A549 (cell line): ENCODE measurements around the gene ORM2. TPM values are rescaled to one million over a fixed set of nuclear protein-coding genes. Genes with fewer than 3 reads are reported as not detected.

Experiments used
- ATAC-seq, 2 experiments: fragments of 200-7000 bp in 1 of 2; fragments of >200 bp in 1 of 2; cut with Nextera tagmentation in 1 of 2; cut with Tn5 transposase in 1 of 2; 3 replicates each; pipeline versions ENCODE4 v1.8.0 to v1.9.1; 2018 to 2020; ENCODE audit warnings: mild to moderate bottlenecking in 1 of 2, moderate library complexity in 1 of 2
- CTCF ChIA-PET: fragments of 300-600 bp; sonication (Branson Sonifier 250); formaldehyde crosslinking; extraction: SDS; loops from one replicate; lab custom pipeline; 2021; ENCODE audit warnings: antibody characterized with exemption, inconsistent platforms; lab: Yijun Ruan, JAX
- POLR2A ChIA-PET: fragments of 350-600 bp; formaldehyde crosslinking; extraction: SDS; loops from one replicate; lab custom pipeline; 2021; ENCODE audit warnings: antibody characterized with exemption, inconsistent platforms; lab: Yijun Ruan, JAX
- DNase-seq, 2 experiments: peaks; one replicate each; pipeline versions ENCODE4 v3.0.0 to v3.0.0-alpha.2; 2011 to 2016; ENCODE audit warnings: low read depth in 1 of 2, low spot score in 1 of 2
- FAIRE-seq: peaks from 2 replicates; lab custom pipeline; 2011; peaks lifted over from hg19 to GRCh38; lab: Jason Lieb, UNC
- H3K27ac ChIP-seq, 2 experiments: fragments of >200 bp; sonication (Bioruptor Twin); formaldehyde crosslinking; 3 replicates each; pipeline ENCODE4 v1.5.1; 2016 to 2017
- H3K4me1 ChIP-seq: fragments of >200 bp; sonication (Bioruptor Twin); formaldehyde crosslinking; 3 replicates; pipeline ENCODE4 v1.6.1; 2016
- H3K4me2 ChIP-seq: fragments of >200 bp; sonication (Bioruptor Twin); formaldehyde crosslinking; 3 replicates; pipeline ENCODE4 v1.6.1; 2016
- H3K4me3 ChIP-seq: fragments of >200 bp; sonication (Bioruptor Twin); formaldehyde crosslinking; 3 replicates; pipeline ENCODE4 v1.5.1; 2016
- H3K9me3 ChIP-seq: fragments of >200 bp; sonication (Bioruptor Twin); formaldehyde crosslinking; 3 replicates; pipeline ENCODE4 v1.6.1; 2016
- BHLHE40 ChIP-seq: IDR thresholded peaks from 2 replicates; pipeline ENCODE4 v1.6.1; 2012; ENCODE audit warnings: low read depth, low read length, inconsistent platforms
- CEBPB ChIP-seq, 2 experiments: fragments of >200 bp in 1 of 2; sonication (Bioruptor Twin) in 1 of 2; formaldehyde crosslinking in 1 of 2; IDR thresholded peaks; 2 replicates each; pipeline ENCODE4 v1.6.1; 2012 to 2016
- EHMT2 ChIP-seq: fragments of 200-600 bp; sonication (generic); IDR thresholded peaks from 2 replicates; pipeline ENCODE4 v1.6.1; 2016; ENCODE audit warnings: antibody characterized with exemption, low read depth, mild to moderate bottlenecking, moderate library complexity
- ELK1 ChIP-seq: fragments of 150-350 bp; IDR thresholded peaks from 2 replicates; pipeline ENCODE4 v1.6.1; 2014; ENCODE audit warnings: low read depth, mild to moderate bottlenecking, low read length
- ESRRA ChIP-seq: fragments of 150-350 bp; IDR thresholded peaks from 2 replicates; pipeline ENCODE4 v1.6.1; 2014; ENCODE audit warnings: mild to moderate bottlenecking, low read length, borderline replicate concordance
- MAFK ChIP-seq: fragments of 450-650 bp; IDR thresholded peaks from 2 replicates; pipeline ENCODE4 v1.6.1; 2014; ENCODE audit not compliant: partially characterized antibody
- MAZ ChIP-seq: fragments of 150-350 bp; IDR thresholded peaks from 2 replicates; pipeline ENCODE4 v1.6.1; 2014; ENCODE audit warnings: antibody characterized with exemption, low read depth, low read length, borderline replicate concordance
- NPAS2 ChIP-seq: fragments of 250-450 bp; sonication (Bioruptor Pico); IDR thresholded peaks from 2 replicates; pipeline ENCODE4 v1.8.0; 2022; ENCODE audit warnings: mild to moderate bottlenecking, moderate library complexity, borderline replicate concordance
- POLR2A ChIP-seq: IDR thresholded peaks from 2 replicates; pipeline ENCODE4 v1.6.1; 2012; ENCODE audit warnings: mild to moderate bottlenecking, low read length
- RARB ChIP-seq: fragments of 250-450 bp; sonication (Bioruptor Pico); IDR thresholded peaks from 2 replicates; pipeline ENCODE4 v1.8.0; 2021; ENCODE audit warnings: mild to moderate bottlenecking, moderate library complexity
- SMC3 ChIP-seq: fragments of >200 bp; sonication (Bioruptor Twin); formaldehyde crosslinking; IDR thresholded peaks from 3 replicates; pipeline ENCODE4 v1.6.1; 2018; ENCODE audit warnings: inconsistent platforms
- SREBF2 ChIP-seq: fragments of 450-650 bp; IDR thresholded peaks from 2 replicates; pipeline ENCODE4 v1.6.1; 2014; ENCODE audit warnings: mild to moderate bottlenecking, moderate library complexity
- ZC3H11A ChIP-seq: fragments of 450-650 bp; IDR thresholded peaks from 2 replicates; pipeline ENCODE4 v1.6.1; 2014; ENCODE audit warnings: antibody characterized with exemption, mild to moderate bottlenecking
- ZFP36 ChIP-seq: fragments of 450-650 bp; IDR thresholded peaks from 2 replicates; pipeline ENCODE4 v1.6.1; 2014; ENCODE audit warnings: borderline replicate concordance; ENCODE audit not compliant: partially characterized antibody
- WGBS: methylation state at CpG from one replicate; pipeline ENCODE4 v1.1.6; 2017; ENCODE audit errors: missing lambda C conversion rate; 5-methylcytosine and 5-hydroxymethylcytosine counted together
- polyA plus RNA-seq, 4 experiments: library from polyadenylated mRNA; depleted of rRNA in 3 of 4; stranded (reverse); fragments of >200 nt; fragmentation: RNase III in 1 of 4; extraction: RNeasy Plus Mini Kit Qiagen cat#74134 plus additional on column Dnase treatment in 1 of 4; gene quantifications; 2 replicates in 3 of 4; 3 replicates in 1 of 4; pipeline ENCODE4 v1.2.3, GENCODE V29; 2011 to 2017
- TF ChIP-seq, protein P1 (sequence below): IDR thresholded peaks from 2 replicates; pipeline ENCODE4 v1.6.1; 2012
- TF ChIP-seq, protein P2 (sequence below): fragments of 200-600 bp; sonication (generic); IDR thresholded peaks from 2 replicates; pipeline ENCODE4 v1.6.1; 2016; ENCODE audit warnings: antibody characterized with exemption, mild to moderate bottlenecking, moderate library complexity

The ORM2 gene
- polyA plus RNA-seq, 2 of the 4 experiments (the other 2 are of a cell fraction): 0.10 TPM; not detected in 1

DNA sequence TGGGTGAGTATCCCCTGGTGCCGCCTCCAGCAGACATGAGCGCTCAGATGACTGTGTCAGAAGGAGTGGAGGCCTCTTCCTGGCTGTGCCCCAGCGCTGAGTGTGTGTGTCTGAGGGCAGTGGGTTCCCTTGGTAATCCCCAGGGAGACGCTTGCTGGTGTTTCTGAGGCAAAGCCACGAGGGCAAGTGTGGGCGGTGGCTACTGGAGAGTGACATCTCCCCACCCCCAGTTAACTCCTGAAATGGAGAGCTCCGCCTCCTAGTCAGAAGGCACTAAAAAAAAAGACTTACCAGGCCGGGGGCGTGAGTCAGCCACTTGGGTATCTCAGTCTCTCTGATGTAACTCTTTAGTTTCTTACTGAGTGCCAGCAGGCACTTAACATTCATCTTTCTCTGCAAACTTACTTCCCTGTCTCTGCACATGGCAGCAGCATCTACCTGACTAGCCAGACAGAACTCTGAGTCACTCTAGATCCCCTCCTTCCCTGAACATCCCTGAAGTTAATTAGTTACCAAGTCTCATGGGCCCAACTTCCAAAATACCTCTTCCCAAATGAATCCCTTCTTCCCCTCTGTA lies 19.3 kb downstream of the ORM2 start (continued):
- TF ChIP-seq EHMT2: no peak
- no peak for TF ChIP-seq MAFK
- no peak for TF ChIP-seq SREBF2

DNA sequence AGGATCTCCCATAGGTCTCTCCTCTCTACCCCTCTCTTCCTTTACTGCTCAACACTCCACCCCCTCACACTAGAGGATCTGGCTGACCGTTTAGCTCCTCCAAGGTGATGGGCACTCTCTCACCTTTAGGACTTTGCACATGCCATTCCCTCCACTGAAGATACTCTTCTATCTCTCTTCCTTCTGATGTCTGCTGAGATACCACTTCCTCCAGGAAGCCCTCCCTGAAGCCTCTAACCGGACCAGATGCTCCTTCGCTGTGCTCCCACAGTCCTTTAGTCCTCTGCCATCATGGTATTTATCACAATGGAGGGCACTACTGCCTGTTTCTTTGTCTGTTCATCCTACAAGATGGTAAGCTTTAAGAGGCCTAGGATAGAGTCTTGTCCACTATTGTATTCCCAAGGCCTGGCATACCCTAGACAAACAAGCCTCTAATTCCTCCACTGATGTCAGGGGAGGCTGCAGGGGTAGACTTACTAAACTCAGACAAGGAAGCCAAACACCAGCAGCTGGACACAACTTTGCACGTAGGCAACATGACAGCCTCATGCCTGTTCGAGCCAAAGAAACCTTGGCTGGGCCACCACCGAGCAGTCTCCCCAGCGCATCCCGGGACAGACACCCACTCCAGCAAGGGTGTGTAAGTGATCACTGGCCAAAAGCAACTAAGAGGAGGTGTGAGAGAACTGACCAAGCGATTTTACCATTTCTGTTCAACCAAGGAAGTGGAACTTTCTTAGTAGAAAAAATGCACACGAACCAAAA lies 20.2 kb downstream of the ORM2 start:
- ChIA-PET POLR2A (interaction anchor here (1.2 kb wide), 1 partner anchor 237 kb away, joined by 6 read pairs; the partner anchor contains the start of gene ATP6V1G1), CTCF (interaction anchor here (0.6 to 3.4 kb wide), 5 partner anchors 11 to 588 kb away, joined by 3 to 15 read pairs (median 3); no protein-coding TSS in a partner anchor)
- Histone ChIP-seq H3K9me3 (no peaks in the 10 kb centered on the region), H3K4me1 (peaks cover 28% of the 10 kb centered on the region), H3K4me2 (peak overlapping the region; percentile 82), H3K4me3 (no peak overlapping the region)
- 92% methylated on average over 10 of the region's 10 CpGs for WGBS
- ATAC-seq: peak; percentile 9 to 16; a peak in 3 of 6 replicates
- DNase-seq: no peak
- TF ChIP-seq ZFP36 (peak; percentile 84), SMC3 (no peak)
- TF ChIP-seq, all 56 proteins: peak for 1
- no peak for FAIRE-seq
- peak overlapping the region; percentile 85 to 94 for H3K27ac ChIP-seq

- WGBS: 89% methylated on average over 16 of the region's 16 CpGs
- ATAC-seq (no peak), DNase-seq (no peak), FAIRE-seq (no peak)
- CTCF ChIA-PET: interaction anchor here (0.6 to 1.6 kb wide), 7 partner anchors 11 to 1751 kb away, joined by 3 to 6 read pairs (median 3); no protein-coding TSS in a partner anchor
- POLR2A ChIA-PET: no interaction called here
- Histone ChIP-seq H3K27ac (peak overlapping the region; percentile 85 to 94; a peak in 4 of 6 replicates), H3K4me1 (peaks cover 28% of the 10 kb centered on the region), H3K9me3 (no peaks in the 10 kb centered on the region), H3K4me2 (no peak overlapping the region), H3K4me3 (no peak overlapping the region)
- TF ChIP-seq, protein P1, sequence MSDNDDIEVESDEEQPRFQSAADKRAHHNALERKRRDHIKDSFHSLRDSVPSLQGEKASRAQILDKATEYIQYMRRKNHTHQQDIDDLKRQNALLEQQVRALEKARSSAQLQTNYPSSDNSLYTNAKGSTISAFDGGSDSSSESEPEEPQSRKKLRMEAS: no peak
- TF ChIP-seq ZC3H11A (no peak), NPAS2 (CRISPR knock-in tag) (no peak), BHLHE40 (no peak), MAZ (no peak), POLR2A (no peak), CEBPB (IDR thresholded peaks at IDR 0.05) (no peak), ELK1 (no peak), RARB (no peak), ESRRA (no peak)
- TF ChIP-seq, protein P2, sequence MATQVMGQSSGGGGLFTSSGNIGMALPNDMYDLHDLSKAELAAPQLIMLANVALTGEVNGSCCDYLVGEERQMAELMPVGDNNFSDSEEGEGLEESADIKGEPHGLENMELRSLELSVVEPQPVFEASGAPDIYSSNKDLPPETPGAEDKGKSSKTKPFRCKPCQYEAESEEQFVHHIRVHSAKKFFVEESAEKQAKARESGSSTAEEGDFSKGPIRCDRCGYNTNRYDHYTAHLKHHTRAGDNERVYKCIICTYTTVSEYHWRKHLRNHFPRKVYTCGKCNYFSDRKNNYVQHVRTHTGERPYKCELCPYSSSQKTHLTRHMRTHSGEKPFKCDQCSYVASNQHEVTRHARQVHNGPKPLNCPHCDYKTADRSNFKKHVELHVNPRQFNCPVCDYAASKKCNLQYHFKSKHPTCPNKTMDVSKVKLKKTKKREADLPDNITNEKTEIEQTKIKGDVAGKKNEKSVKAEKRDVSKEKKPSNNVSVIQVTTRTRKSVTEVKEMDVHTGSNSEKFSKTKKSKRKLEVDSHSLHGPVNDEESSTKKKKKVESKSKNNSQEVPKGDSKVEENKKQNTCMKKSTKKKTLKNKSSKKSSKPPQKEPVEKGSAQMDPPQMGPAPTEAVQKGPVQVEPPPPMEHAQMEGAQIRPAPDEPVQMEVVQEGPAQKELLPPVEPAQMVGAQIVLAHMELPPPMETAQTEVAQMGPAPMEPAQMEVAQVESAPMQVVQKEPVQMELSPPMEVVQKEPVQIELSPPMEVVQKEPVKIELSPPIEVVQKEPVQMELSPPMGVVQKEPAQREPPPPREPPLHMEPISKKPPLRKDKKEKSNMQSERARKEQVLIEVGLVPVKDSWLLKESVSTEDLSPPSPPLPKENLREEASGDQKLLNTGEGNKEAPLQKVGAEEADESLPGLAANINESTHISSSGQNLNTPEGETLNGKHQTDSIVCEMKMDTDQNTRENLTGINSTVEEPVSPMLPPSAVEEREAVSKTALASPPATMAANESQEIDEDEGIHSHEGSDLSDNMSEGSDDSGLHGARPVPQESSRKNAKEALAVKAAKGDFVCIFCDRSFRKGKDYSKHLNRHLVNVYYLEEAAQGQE: no peak
Observed at GRCh38 chr9:114350636-114351401, 21.1 kb downstream of the ORM2 start.
